Right lobe of liver (tissue), 4 donors: ENCODE data around the gene TENT5D.
"Not testable (repeated sequence)": the region's sequence is repeated elsewhere in the genome, so short reads cannot be mapped to it uniquely, and the experiment has no call there.

Experiments used
- POLR2A ChIP-seq: fragments of 450-650 bp; IDR thresholded peaks from one replicate; pipeline ENCODE4 v1.6.1; 2017; ENCODE audit warnings: antibody characterized with exemption, mild to moderate bottlenecking
- TF ChIP-seq, protein P1 (sequence below), 4 donors: fragments of 200-600 bp in 3 of 4; fragments of 450-650 bp in 1 of 4; IDR thresholded peaks; one replicate each; pipeline versions ENCODE4 v1.5.1 to v1.8.0; 2016 to 2022; ENCODE audit warnings: antibody characterized with exemption in 4 of 4, mild to moderate bottlenecking in 2 of 4
- donor health status: DM: no; HTN: no; CAD: no.
- donor health status: DM: no; HTN: no; CAD: no.
- donor health status: DM: no; HTN: yes; CAD: no.

DNA sequence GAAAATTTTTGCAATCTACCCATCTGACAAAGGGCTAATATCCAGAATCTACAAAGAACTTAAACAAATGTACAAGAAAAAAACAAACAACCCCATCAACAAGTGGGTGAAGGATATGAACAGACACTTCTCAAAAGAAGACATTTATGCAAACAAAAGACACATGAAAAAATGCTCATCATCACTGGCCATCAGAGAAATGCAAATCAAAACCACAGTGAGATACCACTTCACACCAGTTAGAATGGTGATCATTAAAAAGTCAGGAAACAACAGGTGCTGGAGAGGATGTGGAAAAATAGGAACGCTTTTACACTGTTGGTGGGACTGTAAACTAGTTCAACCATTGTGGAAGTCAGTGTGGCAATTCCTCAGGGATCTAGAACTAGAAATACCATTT is 34.6 kb upstream of the TENT5D start:
- TF ChIP-seq, protein P1, sequence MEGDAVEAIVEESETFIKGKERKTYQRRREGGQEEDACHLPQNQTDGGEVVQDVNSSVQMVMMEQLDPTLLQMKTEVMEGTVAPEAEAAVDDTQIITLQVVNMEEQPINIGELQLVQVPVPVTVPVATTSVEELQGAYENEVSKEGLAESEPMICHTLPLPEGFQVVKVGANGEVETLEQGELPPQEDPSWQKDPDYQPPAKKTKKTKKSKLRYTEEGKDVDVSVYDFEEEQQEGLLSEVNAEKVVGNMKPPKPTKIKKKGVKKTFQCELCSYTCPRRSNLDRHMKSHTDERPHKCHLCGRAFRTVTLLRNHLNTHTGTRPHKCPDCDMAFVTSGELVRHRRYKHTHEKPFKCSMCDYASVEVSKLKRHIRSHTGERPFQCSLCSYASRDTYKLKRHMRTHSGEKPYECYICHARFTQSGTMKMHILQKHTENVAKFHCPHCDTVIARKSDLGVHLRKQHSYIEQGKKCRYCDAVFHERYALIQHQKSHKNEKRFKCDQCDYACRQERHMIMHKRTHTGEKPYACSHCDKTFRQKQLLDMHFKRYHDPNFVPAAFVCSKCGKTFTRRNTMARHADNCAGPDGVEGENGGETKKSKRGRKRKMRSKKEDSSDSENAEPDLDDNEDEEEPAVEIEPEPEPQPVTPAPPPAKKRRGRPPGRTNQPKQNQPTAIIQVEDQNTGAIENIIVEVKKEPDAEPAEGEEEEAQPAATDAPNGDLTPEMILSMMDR (IDR thresholded peaks at IDR 0.05) = not testable (repeated sequence)
- TF ChIP-seq POLR2A = not testable (repeated sequence)
